ENCODE results near the gene GREB1L.

- TF ChIP-seq EZH2 (conservative IDR thresholded peaks at IDR 0.05; ENCODE audit: low read depth, low read length) (no peak), RAD21 (CRISPR knock-in tag; IDR thresholded peaks at IDR 0.05) (no peak), ZNF619 (CRISPR knock-in tag; IDR thresholded peaks at IDR 0.05) (no peak), IRF1 (CRISPR knock-in tag; IDR thresholded peaks at IDR 0.05; ENCODE audit: low read depth) (no peak), POLR2A (IDR thresholded peaks at IDR 0.05; ENCODE audit: insufficient read depth in 1 of 2, low read depth in 2 of 2, low read length in 2 of 2) (no peak), POLR2AphosphoS2 (IDR thresholded peaks at IDR 0.05; ENCODE audit: low read depth, low read length) (no peak)
Observed at GRCh38 chr18:21210784-21211183, 31.2 kb upstream of the GREB1L start.

Measured in HepG2 (cell line).